Astrocyte (in vitro differentiated cells and primary cell): Measurements from ENCODE around the gene MCF2L. TPM values are rescaled to one million over a fixed set of nuclear protein-coding genes. Genes with fewer than 3 reads are reported as not detected.
"Not testable (repeated sequence)": the region's sequence is repeated elsewhere in the genome, so short reads cannot be mapped to it uniquely, and the experiment has no call there.

Experiments
- DNase-seq: peaks from one replicate; pipeline ENCODE4 v3.0.0-alpha.2; 2010; ENCODE audit warnings: low read depth
- FAIRE-seq: peaks from 2 replicates; lab custom pipeline; 2011; peaks lifted over from hg19 to GRCh38; lab: Jason Lieb, UNC
- H2AFZ ChIP-seq: 2 replicates; pipeline ENCODE4 v1.6.0; 2012; ENCODE audit warnings: low read depth, low read length, inconsistent platforms
- H3K27ac ChIP-seq: 2 replicates; pipeline ENCODE4 v1.5.1; 2011; ENCODE audit warnings: low read depth, low read length, inconsistent platforms
- H3K27me3 ChIP-seq: 2 replicates; pipeline ENCODE4 v1.6.0; 2011; ENCODE audit warnings: low read length, inconsistent platforms; ENCODE audit not compliant: insufficient read depth
- H3K36me3 ChIP-seq: 2 replicates; pipeline ENCODE4 v1.5.1; 2011; ENCODE audit warnings: low read length, inconsistent platforms; ENCODE audit not compliant: insufficient read depth
- H3K4me1 ChIP-seq: 2 replicates; pipeline ENCODE4 v1.5.1; 2011; ENCODE audit warnings: low read length, inconsistent platforms; ENCODE audit not compliant: insufficient read depth
- H3K4me2 ChIP-seq: 2 replicates; pipeline ENCODE4 v1.6.0; 2012; ENCODE audit warnings: low read length, inconsistent platforms
- H3K4me3 ChIP-seq: 2 replicates; pipeline ENCODE4 v1.5.1; 2011; ENCODE audit warnings: low read depth, mild to moderate bottlenecking, low read length, inconsistent platforms; ENCODE audit not compliant: insufficient read depth
- H3K79me2 ChIP-seq: 2 replicates; pipeline ENCODE4 v1.6.0; 2012; ENCODE audit warnings: mild to moderate bottlenecking, low read length, inconsistent platforms; ENCODE audit not compliant: insufficient read depth
- H3K9ac ChIP-seq: 2 replicates; pipeline ENCODE4 v1.6.0; 2012; ENCODE audit warnings: mild to moderate bottlenecking, low read length, inconsistent platforms
- H3K9me3 ChIP-seq: 2 replicates; pipeline ENCODE4 v1.5.1; 2012; ENCODE audit warnings: low read depth, mild to moderate bottlenecking, low read length, inconsistent platforms; ENCODE audit not compliant: insufficient read depth
- H4K20me1 ChIP-seq: 2 replicates; pipeline ENCODE4 v1.6.0; 2012; ENCODE audit warnings: low read length, inconsistent platforms; ENCODE audit not compliant: insufficient read depth
- H3K27ac Mint-ChIP-seq: one replicate; pipeline ENCODE4 v1.8.0; 2021; ENCODE audit warnings: mild to moderate bottlenecking, mixed read lengths; ENCODE audit not compliant: unreplicated experiment
- H3K27me3 Mint-ChIP-seq: one replicate; pipeline ENCODE4 v1.8.0; 2021; ENCODE audit warnings: low read depth, mixed read lengths; ENCODE audit not compliant: unreplicated experiment
- H3K36me3 Mint-ChIP-seq: one replicate; pipeline ENCODE4 v1.8.0; 2021; ENCODE audit warnings: low read depth, mixed read lengths; ENCODE audit not compliant: unreplicated experiment
- H3K4me1 Mint-ChIP-seq: one replicate; pipeline ENCODE4 v1.8.0; 2021; ENCODE audit warnings: low read depth, mixed read lengths; ENCODE audit not compliant: unreplicated experiment
- H3K4me3 Mint-ChIP-seq: one replicate; pipeline ENCODE4 v1.8.0; 2021; ENCODE audit warnings: mild to moderate bottlenecking, moderate library complexity, mixed read lengths; ENCODE audit not compliant: unreplicated experiment
- H3K9me3 Mint-ChIP-seq: one replicate; pipeline ENCODE4 v1.8.0; 2021; ENCODE audit warnings: mild to moderate bottlenecking, mixed read lengths; ENCODE audit not compliant: unreplicated experiment
- CTCF ChIP-seq: IDR thresholded peaks from 2 replicates; pipeline ENCODE4 v1.5.1; 2011; ENCODE audit warnings: low read depth, mild to moderate bottlenecking, inconsistent platforms, low read length, moderate library complexity; ENCODE audit not compliant: insufficient read depth
- EZH2 ChIP-seq: IDR thresholded peaks from 2 replicates; pipeline ENCODE4 v1.6.1; 2012; ENCODE audit warnings: mild to moderate bottlenecking, low read length, inconsistent platforms; ENCODE audit not compliant: insufficient read depth
- total RNA-seq: library from RNA; stranded (reverse); gene quantifications from 2 replicates; pipeline ENCODE4 v1.2.1, GENCODE V29; 2021

MCF2L gene
- total RNA-seq, 1 donor from 2014 or later, result 3.4 TPM

- FAIRE-seq (no peak), DNase-seq (no peak)
- H3K9me3 ChIP-seq, result no peaks in the 10 kb centered on the region
- H2AFZ ChIP-seq, result no peak overlapping the region
- H3K4me2 ChIP-seq, result no peak overlapping the region
- H3K36me3 ChIP-seq, result no peaks in the 10 kb centered on the region
- no peaks in the 10 kb centered on the region for H3K79me2 ChIP-seq
- H3K4me3 Mint-ChIP-seq, result no peak overlapping the region
- H3K4me1 Mint-ChIP-seq, result peaks cover 2% of the 10 kb centered on the region
- peaks cover 7% of the 10 kb centered on the region for H3K4me1 ChIP-seq
- no peaks in the 10 kb centered on the region for H4K20me1 ChIP-seq
- no peak overlapping the region for H3K9ac ChIP-seq
- no peaks in the 10 kb centered on the region for H3K36me3 Mint-ChIP-seq
- no peak overlapping the region for H3K4me3 ChIP-seq
- TF ChIP-seq EZH2, result no peak
- no peak for TF ChIP-seq CTCF
- no peak overlapping the region for H3K27ac ChIP-seq
- H3K9me3 Mint-ChIP-seq, result peaks cover 2% of the 10 kb centered on the region
- peaks cover 21% of the 10 kb centered on the region for H3K27me3 Mint-ChIP-seq
- peaks cover 7% of the 10 kb centered on the region for H3K27me3 ChIP-seq
- H3K27ac Mint-ChIP-seq, result no peak overlapping the region
These were observed 27.7 kb upstream of the MCF2L start for GRCh38 chr13:112941349-112941748.

GRCh38 chr13:112941765-112942164 is 27.2 kb upstream of the MCF2L start:
- H3K4me2 ChIP-seq, H3K36me3 ChIP-seq, H3K36me3 Mint-ChIP-seq, H2AFZ ChIP-seq, H3K4me1 Mint-ChIP-seq, H4K20me1 ChIP-seq, H3K4me3 Mint-ChIP-seq, H3K27me3 ChIP-seq, H3K9ac ChIP-seq, H3K79me2 ChIP-seq, H3K27ac ChIP-seq, H3K4me3 ChIP-seq, DNase-seq, H3K9me3 Mint-ChIP-seq, H3K4me1 ChIP-seq, H3K9me3 ChIP-seq, FAIRE-seq, H3K27ac Mint-ChIP-seq: not testable (repeated sequence)
- peaks cover 25% of the 10 kb centered on the region for H3K27me3 Mint-ChIP-seq

GRCh38 chr13:112942689-112943308 is 26.2 kb upstream of the MCF2L start:
- H2AFZ ChIP-seq, result peak overlapping the region; percentile 81
- peaks cover 3% of the 10 kb centered on the region for H3K9me3 Mint-ChIP-seq
- H3K79me2 ChIP-seq, result no peaks in the 10 kb centered on the region
- H3K9ac ChIP-seq, result peak overlapping the region; percentile 54
- peak overlapping the region; percentile 80 for H3K4me2 ChIP-seq
- H3K4me1 ChIP-seq, result peaks cover 7% of the 10 kb centered on the region
- DNase-seq (peak; percentile 77), FAIRE-seq (peak; percentile 72)
- H4K20me1 ChIP-seq, result no peaks in the 10 kb centered on the region
- no peaks in the 10 kb centered on the region for H3K9me3 ChIP-seq
- peaks cover 23% of the 10 kb centered on the region for H3K27me3 Mint-ChIP-seq
- TF ChIP-seq EZH2 (no peak), CTCF (peak; percentile 98)
- H3K27ac Mint-ChIP-seq, result no peak overlapping the region
- H3K27ac ChIP-seq, result no peak overlapping the region
- H3K36me3 ChIP-seq, result no peaks in the 10 kb centered on the region
- peaks cover 2% of the 10 kb centered on the region for H3K4me1 Mint-ChIP-seq
- H3K36me3 Mint-ChIP-seq, result no peaks in the 10 kb centered on the region
- H3K4me3 ChIP-seq, result peak overlapping the region; percentile 41
- H3K27me3 ChIP-seq, result peaks cover 14% of the 10 kb centered on the region
- H3K4me3 Mint-ChIP-seq, result peak overlapping the region; percentile 77
